CD1c-positive myeloid dendritic cell (primary cell): ENCODE measurements around the gene AATK.

Source experiments
- DNase-seq: peaks from one replicate; pipeline ENCODE4 v3.0.0-alpha.2; 2016; ENCODE audit errors: extremely low spot score

AATK gene

DNA sequence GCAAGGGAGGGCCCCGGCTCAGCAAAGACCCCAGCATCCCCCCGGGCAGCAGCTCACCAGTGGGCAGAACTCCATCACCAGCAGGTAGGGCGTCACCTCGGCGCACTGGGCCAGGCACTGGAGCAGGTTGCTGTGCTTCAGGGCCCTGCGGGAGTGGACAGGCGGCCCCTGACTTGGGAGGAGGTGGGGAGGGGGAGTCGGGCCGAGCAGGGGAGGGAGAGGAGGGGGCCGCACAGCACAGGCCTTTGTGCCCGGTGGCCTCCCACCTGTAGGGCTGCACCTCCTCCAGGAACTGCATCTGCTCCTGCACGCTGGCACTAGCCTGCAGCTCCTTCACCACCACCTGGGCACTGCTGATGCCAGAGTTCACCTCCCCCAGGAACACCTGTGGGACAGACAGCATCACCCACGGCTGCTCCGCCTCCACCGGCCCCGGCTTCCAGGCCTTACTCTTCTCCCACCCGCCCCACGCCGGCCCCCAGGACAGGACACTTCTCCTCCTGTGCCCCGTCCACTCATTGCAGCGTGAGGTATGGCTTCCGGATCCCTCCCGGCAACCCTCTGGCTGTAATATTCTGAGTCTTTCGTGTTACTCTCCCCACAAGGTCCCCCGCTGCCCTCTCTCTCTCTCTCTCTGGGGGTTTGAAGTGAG, 38.4 kb downstream of the AATK start:
- no peak for DNase-seq

- no peak for DNase-seq
Observed at GRCh38 chr17:81127133-81127455, 38.9 kb downstream of the AATK start.

GRCh38 chr17:81126281-81127132, 39.5 kb downstream of the AATK start:
- no peak for DNase-seq

DNA sequence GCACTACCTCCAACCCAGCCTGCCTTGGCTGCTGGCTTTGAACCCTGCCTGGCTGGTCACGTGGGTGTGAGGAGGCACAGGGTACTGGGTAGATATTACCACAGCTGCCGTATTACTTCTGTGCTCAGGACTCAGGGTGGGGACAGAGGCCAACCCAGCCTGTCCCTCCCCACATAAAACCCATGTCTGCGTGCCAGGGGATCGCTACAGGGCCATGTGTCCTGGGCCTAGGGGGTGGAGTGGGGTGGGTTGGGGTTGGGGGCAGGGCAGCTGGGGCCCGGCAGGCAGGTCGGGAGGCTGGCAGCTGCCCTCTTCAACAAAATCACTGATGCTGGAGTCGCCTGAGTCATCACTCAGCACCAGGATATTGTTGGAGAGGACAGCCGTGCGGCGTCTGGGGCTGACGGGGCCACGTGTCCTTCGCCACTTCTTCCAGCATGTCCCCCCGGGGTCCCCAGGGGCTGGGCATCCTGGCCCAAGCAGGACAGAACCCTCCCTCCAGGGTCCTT, 40.4 kb downstream of the AATK start:
- DNase-seq = no peak

DNA sequence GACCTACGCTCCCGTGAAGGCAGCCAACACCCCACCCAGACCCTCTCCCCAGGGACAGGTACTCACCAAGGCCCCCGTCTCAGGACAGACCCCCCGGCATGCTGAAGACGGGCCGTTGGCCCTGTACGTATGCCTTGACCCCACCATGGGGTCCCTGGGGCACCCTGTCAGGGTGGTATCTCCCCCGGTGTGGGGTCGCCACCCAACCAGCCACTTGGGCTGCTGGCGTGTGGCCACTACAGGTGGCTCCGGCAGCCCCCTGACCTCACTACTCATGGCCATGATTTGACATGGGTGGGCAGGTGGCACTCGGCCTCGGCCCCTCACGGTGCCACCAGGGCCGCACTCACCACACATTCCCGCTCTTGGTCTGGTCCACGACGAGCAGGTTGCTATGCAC, 41.6 kb downstream of the AATK start:
- DNase-seq = no peak

- no peak for DNase-seq
Observed at GRCh38 chr17:81123052-81124048, 42.7 kb downstream of the AATK start.

- no peak for DNase-seq
Observed at GRCh38 chr17:81121841-81122733, 43.9 kb downstream of the AATK start.

DNA sequence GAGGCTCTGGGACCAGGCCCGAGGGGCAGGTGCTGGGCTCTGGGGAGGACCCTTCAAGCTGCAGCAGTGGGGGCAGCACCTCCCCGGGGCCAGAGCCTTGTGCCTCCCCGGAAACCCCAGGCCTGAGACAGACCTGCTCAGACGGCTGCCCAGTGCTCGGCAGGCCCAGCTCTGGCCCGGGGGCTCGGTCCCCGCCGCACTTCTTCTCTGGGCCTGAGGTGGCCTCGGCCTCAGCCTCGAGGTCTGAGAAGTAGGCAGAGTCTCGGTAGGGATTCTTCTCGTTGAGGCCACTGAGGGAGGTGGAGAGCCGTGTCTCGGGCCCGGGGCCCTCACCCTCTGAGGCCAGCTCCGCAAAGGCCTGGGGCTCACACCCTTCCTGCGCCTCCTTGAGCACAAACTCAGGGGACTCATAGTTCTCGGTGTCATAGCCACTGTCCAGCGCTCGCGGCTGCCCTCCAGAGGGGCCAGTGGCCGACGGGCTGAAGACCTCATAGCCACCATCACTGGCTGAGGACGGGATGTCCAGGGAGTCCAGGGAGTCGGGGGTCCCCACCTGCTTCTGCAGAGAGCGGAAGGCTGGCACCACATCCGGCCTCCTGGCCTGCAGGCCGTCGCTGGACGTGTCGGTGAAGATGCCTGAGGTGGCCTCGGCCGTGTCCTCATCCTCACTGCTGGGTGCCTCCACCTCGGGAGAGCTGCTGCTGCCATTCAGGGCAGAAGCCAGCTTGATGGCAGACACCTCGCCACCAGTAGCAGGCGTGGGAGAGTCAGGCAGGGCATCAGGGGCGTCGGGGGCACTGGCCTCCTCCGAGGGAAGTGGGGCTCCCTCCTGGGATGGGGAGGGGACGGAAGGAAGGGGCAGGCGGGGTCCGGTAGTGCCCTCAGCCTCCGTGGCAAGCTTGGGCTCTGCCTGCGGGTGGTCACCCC, 45.1 kb downstream of the AATK start:
- no peak for DNase-seq

DNA sequence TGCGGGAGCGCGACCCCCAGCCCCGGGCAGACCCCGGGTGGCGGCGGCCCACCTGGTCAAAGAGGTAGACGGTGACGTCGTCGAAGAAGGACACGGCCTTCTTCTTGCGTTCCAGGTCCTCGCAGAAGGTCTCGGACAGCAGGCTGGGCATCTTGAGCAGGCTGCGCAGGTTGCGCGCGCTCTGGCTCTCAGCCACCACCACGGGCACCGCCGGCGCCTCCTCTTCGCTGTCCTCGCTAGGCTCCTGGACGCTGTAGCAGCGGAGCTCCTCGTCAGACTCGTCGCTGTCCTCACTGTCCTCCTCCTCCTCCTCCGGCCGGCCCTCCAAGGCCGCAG, 45.9 kb downstream of the AATK start:
- DNase-seq = no peak

DNA sequence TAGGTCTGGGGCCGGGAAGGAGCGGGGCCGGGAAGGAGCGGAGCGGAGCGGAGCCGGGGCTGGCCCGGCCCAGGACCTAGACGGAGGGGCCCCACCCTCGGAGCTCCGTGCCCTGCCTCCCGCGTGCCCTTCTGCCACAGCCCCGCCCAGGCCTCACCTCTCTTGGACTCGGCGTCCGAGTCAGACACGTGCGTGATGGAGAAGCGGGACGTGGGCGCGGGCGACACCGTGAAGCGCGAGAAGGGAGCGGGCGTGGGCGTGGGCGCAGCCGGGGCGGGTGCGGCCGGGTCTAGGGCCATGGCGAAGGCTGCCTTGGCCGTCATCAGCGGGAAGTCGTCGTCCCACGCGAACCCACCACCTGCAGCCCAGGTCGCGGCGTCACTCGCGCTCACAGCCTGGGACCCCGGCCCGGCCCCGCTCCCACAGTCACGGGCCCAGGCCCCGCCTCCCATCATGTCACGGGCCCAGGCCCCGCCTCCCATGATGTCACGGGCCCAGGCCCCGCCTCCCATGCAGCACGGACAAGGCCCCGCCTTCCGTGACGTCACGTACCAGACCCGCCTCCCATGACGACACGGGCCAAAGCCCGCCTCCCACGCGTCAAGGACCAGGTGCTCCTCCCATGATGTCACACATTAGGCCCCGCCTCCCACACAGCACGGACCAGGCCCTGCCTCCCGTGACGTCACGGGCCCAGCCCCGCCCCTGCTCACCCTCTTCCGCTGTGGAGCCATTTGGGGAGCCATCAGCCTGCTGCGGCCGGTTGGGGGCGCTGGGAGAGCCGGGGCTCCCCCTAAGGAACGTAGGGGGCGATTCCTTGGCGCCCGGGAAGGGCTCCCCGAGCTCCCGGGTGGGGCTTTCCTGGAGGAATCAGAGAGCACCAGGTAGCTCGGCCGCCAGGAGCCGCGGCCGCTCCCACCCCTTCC, 46.5 kb downstream of the AATK start:
- peak; percentile 92 for DNase-seq

DNA sequence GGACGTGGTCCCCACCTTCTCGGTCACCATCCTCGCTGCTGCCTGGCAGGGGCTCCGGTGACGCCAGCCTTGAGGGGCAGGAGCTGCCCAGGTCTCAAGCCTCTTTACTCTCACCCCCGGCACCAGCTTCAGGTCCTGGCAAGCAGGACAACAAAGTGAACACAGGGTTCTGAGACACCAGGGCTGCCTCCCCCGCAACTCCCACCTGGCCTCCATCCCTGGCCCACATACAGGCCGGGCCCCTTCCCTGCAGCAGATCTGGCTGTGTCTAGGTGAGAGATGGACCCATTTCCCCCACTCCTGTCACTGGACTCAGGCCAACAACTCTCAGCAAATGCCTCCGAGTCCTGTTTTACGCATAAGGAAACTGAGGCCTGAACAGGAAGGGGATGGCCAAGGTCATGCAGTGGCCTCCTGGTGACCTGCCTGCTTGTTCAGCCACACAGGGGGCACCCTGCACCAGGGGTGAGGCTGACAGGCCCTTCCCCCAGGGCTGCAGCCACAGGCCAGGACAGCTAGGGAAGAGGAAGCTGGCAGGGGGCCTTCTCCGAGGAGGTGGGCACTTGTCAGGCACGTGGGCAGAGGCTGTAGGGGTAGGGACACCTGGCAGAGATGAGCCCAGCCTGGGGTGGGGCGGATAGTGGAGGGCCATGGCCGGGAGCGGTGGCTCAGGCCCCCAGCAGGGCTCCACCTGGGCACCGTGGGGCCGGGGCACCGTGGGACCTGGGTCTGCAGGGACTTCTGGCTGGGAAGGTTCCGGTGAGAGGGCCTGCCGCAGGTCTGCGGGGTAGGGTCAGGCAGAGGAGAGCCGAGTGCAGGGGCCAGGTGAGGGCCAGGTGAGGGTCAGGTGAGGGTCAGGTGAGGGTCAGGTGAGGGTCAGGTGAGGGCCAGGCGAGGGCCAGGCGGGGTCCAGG, 47.5 kb downstream of the AATK start:
- peak; percentile 35 for DNase-seq

- DNase-seq = no peak
Observed at GRCh38 chr17:81117672-81118198, 48.3 kb downstream of the AATK start.

GRCh38 chr17:81116704-81117103, 49.3 kb downstream of the AATK start:
- DNase-seq = no peak

DNA sequence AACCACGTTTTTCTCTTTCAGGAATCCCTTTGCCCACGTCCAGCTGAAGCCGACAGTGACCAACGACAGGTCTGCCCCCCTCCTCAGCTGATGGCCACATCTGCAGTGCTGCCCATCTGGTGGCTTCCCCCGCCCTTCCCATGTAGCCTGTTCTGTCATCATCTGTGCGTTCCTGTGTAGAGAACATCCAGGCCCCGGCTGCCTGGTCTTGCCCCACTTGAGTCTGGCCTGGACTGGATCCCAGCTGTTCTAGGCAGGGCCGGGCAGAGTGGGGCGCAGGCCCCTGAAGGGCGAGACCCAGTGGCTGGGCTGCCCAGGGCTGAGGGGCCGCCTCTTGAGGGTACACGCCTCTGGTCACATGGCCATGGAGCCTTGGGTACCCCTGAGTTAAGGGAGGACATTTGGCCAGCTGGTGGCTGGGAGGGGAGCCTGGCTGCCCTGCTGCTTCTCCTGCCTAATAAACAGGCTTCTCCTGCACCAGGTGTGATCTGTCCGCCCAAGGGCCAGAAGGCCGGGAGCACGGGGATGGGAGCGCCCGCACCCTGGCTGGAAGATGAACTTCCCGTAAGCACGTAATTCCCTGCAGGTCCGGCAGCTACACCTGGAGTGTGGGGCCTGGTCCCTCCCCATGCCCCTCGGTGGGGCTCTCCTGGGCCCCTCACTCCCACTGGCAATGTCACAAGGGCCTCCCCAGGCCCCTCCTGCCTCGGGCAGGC, 50.1 kb downstream of the AATK start:
- DNase-seq = no peak

GRCh38 chr17:81115219-81115618, 50.8 kb downstream of the AATK start:
- DNase-seq = no peak

- DNase-seq = no peak
Observed at GRCh38 chr17:81114351-81115093, 51.5 kb downstream of the AATK start.
